Motor neuron (in vitro differentiated cells): ENCODE results near the gene CLEC16A. TPM values are rescaled to one million over a fixed set of nuclear protein-coding genes. Genes with fewer than 3 reads are reported as not detected.
"Not testable (repeated sequence)": the region's sequence is repeated elsewhere in the genome, so short reads cannot be mapped to it uniquely, and the experiment has no call there.

ENCODE experiments used
- ATAC-seq, 8 experiments: fragments of 200-7000 bp; cut with Tn5 transposase; replicated peaks in 6 of 8; 2 replicates each; pipeline ENCODE4 v1.8.0; 2021; ENCODE audit warnings: mild to moderate bottlenecking in 8 of 8, moderate library complexity in 8 of 8
- H3K27ac ChIP-seq, 2 donors: fragments of 250-450 bp; sonication (Bioruptor Pico); 2 replicates each; pipeline ENCODE4 v1.9.0; 2021; ENCODE audit warnings: antibody characterized with exemption in 2 of 2, mild to moderate bottlenecking in 2 of 2, moderate library complexity in 1 of 2
- H3K4me1 ChIP-seq, 2 donors: fragments of 250-450 bp; sonication (Bioruptor Pico); replicated peaks in 1 of 2; 2 replicates each; pipeline ENCODE4 v1.6.1; 2021; ENCODE audit warnings: antibody characterized with exemption in 2 of 2, mild to moderate bottlenecking in 2 of 2, moderate library complexity in 1 of 2
- H3K4me3 ChIP-seq, 5 donors: fragments of 250-450 bp; sonication (Bioruptor Pico); 2 replicates each; pipeline ENCODE4 v1.9.0; 2021; ENCODE audit warnings: antibody characterized with exemption in 5 of 5, mild to moderate bottlenecking in 5 of 5, moderate library complexity in 4 of 5
- WGBS, 10 experiments: fragments of 450-650 bp; shearing (Covaris generic); methylation state at CpG; one replicate each; pipeline ENCODE4 v1.0.0; 2022; 5-methylcytosine and 5-hydroxymethylcytosine counted together
- in situ Hi-C, 9 experiments: fragments of 400-800 bp; cut with MboI; loops; one replicate each; pipeline ENCODE4 v1.15.0; 2021; ENCODE audit warnings: low sequenced_read_pairs in 9 of 9, low pct_unique_long_range_greater_than_20kb in 2 of 9; ENCODE audit not compliant: unreplicated experiment in 9 of 9
- total RNA-seq, 8 experiments: library from RNA; unstranded; fragments of 300-600 nt; gene quantifications; 2 replicates each; pipeline versions ENCODE4 v1.2.3 to v1.2.4, GENCODE V29; 2022

Gene CLEC16A
- total RNA-seq, 8 experiments from 2014 or later = 13.4 to 75.0 (median 17.2) TPM

DNA sequence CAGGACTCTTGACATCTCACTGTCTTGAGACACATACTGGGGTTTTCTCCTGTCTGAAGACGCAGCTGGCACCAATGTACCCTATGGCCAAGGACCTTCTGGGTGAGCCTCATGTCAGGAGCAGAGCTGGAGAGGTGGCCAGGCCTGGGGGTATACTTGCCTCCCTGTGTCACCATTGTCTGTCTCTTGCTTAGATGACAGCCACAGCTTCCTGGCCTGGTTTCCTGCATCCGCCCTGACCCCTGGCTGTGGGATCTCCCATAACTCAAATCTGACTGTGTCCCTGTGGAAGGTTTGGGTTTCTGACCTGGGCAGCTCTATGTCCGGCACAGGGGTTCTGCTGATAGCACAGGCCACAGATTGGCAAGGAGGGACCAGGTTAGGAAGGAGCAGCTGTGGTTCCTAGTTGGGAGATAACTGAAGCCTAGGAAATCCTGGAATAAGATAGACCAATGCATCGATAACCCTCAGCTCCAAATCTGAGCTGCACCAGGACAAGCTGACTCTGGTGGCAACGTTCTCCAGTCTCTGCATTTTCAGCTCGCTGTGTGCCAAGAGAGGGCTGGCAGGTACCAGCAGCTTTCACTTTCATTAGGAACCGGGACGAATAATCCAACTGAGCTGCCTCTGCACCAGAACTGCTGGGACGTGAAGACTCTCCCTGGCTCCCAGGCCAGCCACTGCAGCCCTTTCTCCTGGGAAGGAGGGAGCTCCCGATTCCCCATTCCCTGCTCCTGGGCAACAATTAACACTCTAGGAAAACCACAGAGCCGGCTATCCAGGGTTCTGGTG is 7.1 kb upstream of the CLEC16A start:
- in situ Hi-C loops = no loop called here
- no peak for ATAC-seq
- WGBS, 10 experiments = 14 to 87% (median 73%) methylated on average over 1 to 9 of the region's 11 CpGs; no CpG with 5 or more reads in 3 of the 10 experiments
- no peak overlapping the region for H3K27ac ChIP-seq
- H3K4me1 ChIP-seq = peaks cover 33 to 37% of the 10 kb centered on the region in 2 donors
- no peak overlapping the region for H3K4me3 ChIP-seq

DNA sequence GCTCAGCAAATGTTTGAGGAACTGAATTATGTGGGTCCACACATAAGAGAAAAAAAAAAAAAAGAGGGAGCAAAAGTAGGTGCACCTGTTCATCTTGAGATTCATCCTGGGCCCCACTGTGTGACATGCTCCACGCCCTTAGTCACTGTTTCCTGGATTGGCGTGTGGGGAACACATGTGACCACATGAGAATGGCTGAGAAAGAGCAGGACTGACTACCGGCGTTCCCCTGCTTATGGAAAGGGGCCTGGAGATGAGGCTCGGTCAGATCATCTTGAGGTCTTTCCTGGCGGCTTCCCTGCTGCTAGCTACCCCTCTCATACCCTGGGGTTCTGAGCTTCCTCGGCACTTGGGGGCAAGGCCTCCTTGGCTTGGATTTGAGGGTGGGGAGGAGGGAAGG is 6.0 kb upstream of the CLEC16A start:
- no peak for ATAC-seq
- Histone ChIP-seq H3K4me1 (peaks cover 33 to 37% of the 10 kb centered on the region in 2 donors), H3K27ac (no peak overlapping the region), H3K4me3 (no peak overlapping the region)
- WGBS, 10 experiments = 26 to 100% (median 84%) methylated on average over 1 to 5 of the region's 7 CpGs; no CpG with 5 or more reads in 7 of the 10 experiments
- in situ Hi-C loops = no loop called here

DNA sequence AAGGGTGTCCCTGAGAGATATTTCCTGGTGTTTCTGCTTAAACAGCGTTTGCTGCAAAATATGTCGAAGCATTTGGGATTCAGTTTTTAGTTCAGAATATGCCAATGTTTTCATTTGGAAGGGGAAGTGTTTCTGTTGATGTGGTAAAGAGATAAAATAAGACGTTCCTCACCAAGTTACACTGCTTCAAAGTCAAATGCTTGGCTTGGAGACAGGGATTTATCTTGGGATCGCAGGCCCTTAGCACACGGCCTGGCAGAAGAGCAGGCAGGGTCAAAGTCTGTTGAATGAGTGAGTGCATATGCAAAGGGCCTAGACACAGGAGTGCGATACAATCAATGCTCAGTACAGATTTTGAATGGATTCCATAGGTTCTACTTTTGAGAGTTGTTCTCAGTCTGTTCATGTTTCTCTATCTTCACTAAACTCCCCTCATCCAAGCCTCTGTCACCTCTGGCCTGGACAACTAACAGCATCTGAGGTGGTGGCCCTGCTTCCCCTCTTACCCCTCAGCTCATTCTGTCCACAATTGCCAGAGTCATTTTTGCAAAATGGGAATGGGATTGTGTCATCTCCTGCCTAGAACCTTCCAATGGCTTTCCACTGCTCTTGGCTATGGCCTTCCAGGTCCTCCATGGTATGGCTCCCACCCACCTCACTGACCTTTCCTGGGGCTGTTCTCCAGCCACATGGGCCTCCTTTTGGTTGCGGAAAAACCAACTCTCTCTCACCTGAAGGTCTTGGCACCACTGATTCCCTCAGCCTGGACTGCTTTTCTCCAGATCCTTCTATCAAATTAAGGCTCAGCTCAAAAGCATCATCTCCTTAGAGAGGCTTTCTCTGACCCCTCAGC is 5.3 kb upstream of the CLEC16A start:
- 17 to 100% (median 81%) methylated on average over 1 to 6 of the region's 7 CpGs; no CpG with 5 or more reads in 2 of the 10 experiments for WGBS, 10 experiments
- in situ Hi-C loops = no loop called here
- H3K4me3 ChIP-seq = no peak overlapping the region
- H3K27ac ChIP-seq = no peak overlapping the region
- ATAC-seq = no peak
- peaks cover 33 to 37% of the 10 kb centered on the region in 2 donors for H3K4me1 ChIP-seq

DNA sequence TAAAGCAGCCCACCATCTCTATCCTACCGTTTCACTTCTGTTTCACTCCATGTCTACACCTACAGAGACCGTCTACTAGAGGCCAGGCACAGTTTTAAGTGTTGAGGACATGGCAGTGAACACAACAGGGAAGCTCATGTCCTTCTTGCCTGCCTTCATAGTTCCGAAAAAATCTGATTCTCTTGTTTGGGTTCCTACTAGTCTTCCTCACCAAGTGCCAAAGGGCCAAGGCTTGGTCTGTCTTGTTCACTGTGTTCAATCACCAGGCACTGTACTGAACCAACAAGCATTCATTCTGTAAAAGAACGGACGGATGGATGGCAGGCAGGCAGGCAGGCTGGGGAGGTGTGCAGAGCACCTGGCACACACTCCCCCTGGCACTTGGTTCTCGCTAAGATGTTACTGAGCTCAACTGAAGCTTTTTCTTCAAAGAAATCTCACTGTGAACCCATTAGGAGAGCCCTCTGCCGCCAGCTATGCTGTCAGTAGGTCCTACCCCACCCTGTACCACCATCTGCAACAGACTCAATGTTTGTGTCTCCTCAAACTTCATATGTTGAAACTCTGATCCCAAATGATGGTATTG is 4.6 kb upstream of the CLEC16A start:
- Histone ChIP-seq H3K4me3 (peak overlapping the region in 3 of 5 donors; percentile 61 to 89 (median 79)), H3K4me1 (peaks cover 33 to 37% of the 10 kb centered on the region in 2 donors), H3K27ac (no peak overlapping the region)
- WGBS, 10 experiments = 58 to 100% (median 100%) methylated on average over 1 to 7 of the region's 7 CpGs; no CpG with 5 or more reads in 2 of the 10 experiments
- in situ Hi-C loops = no loop called here
- no peak for ATAC-seq

DNA sequence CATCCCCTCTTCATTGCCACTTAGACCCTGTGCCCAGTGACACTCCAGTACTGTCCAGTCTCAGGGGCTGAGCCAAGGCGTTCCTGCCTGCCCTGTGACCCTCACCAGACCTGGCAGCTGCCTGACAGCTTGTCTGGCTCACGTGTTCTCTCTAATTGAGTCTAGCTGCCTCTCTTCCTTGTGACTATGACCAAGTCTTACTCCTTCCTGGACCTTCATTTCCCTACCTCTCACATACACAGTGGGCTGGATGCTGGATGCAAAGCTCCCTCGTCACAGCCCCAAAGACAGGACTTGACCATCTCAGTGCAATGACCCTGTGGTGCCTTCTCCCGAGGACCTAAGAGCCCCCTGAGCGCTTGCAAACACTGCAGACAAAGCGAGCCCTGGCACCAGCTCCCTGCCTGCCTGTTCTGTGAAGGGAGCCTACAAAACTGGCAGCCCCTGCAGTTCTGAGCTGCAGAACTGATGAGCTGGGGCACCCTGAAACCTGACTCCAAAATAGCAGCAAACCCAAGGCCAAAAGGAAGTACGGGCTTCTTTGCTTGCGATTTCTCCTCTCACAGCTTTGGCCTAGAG is 3.8 kb upstream of the CLEC16A start:
- ATAC-seq = no peak
- 0 to 33% (median 24%) methylated on average over 1 to 7 of the region's 8 CpGs; no CpG with 5 or more reads in 5 of the 10 experiments for WGBS, 10 experiments
- in situ Hi-C loops = no loop called here
- Histone ChIP-seq H3K4me3 (peak overlapping the region; percentile 61 to 90 (median 79)), H3K27ac (no peak overlapping the region), H3K4me1 (peaks cover 37 to 43% of the 10 kb centered on the region in 2 donors)

DNA sequence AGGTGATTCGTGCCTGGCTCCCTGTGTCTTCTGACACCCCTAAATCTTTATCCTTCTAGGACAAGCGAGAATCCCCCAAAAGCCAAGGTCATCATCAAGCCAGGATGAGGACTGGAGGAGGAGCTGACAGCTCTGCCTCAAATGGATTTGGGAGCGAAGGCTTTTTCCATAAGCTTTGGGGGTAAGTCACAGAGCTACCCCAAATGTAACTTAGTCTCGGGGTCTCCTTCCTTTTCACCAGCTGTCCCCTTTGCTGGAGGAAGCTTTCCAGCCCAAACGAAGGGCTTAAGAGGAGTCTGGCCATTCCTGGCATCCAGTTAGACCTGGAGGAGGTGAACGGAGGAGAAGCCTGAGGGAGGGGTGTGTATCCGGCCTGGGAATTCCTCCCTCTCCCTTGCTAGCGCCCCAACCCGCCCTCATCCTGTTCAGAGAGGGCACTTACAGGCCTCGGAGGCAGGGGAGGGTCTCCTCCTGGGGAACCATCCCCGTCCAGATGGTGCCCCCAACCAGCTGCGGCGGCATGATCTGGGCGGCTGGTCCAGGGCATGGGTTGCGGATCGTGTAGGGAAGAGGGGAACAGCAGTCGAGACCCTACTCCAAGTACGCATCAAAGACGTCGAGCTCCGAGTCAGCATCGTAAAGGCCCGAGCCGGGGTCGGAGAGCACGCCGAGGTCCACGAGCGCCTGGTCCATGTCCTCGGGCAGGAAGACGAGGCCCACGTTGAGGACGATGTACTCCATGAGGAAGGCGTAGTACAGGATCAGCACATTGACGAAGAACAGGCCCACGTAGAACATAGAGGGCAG is 3.0 kb upstream of the CLEC16A start:
- peak overlapping the region; percentile 61 to 90 (median 79) for H3K4me3 ChIP-seq
- ATAC-seq = peak in 3 of 8 experiments; percentile 0 to 3 (median 1)
- in situ Hi-C loops = no loop called here
- WGBS, 10 experiments = 0 to 22% (median 4%) methylated on average over 2 to 12 of the region's 36 CpGs; no CpG with 5 or more reads in 4 of the 10 experiments
- H3K27ac ChIP-seq = no peak overlapping the region
- peaks cover 45 to 46% of the 10 kb centered on the region in 2 donors for H3K4me1 ChIP-seq

DNA sequence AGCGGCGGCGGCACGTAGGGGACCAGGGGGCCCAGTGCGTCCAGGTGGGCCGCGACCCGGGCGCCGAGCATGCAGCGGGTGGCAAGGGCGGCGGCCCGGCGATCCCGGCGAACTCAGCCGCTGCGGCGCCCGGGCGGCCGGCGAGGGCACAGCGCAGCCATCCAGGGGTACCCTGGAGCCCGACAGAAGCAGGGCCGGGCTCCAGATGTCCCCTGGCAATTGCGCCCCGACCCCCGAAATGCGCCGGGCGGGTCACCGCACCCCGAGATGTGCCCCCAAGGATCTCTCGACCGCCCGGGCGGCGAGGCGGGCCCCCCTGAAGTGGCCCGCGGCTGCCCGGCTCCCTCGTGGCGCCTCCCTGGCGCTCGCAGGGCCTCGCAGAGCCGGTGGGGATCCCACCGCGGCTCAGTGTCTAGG is 2.4 kb upstream of the CLEC16A start:
- H3K27ac ChIP-seq = peak overlapping the region; percentile 14 to 58
- ATAC-seq = peak; percentile 2 to 19 (median 10)
- WGBS, 10 experiments = no CpG with 5 or more reads among the region's 52 CpGs
- peak overlapping the region; percentile 61 to 90 (median 79) for H3K4me3 ChIP-seq
- in situ Hi-C loops = not testable (repeated sequence)
- peaks cover 45 to 47% of the 10 kb centered on the region in 2 donors for H3K4me1 ChIP-seq

DNA sequence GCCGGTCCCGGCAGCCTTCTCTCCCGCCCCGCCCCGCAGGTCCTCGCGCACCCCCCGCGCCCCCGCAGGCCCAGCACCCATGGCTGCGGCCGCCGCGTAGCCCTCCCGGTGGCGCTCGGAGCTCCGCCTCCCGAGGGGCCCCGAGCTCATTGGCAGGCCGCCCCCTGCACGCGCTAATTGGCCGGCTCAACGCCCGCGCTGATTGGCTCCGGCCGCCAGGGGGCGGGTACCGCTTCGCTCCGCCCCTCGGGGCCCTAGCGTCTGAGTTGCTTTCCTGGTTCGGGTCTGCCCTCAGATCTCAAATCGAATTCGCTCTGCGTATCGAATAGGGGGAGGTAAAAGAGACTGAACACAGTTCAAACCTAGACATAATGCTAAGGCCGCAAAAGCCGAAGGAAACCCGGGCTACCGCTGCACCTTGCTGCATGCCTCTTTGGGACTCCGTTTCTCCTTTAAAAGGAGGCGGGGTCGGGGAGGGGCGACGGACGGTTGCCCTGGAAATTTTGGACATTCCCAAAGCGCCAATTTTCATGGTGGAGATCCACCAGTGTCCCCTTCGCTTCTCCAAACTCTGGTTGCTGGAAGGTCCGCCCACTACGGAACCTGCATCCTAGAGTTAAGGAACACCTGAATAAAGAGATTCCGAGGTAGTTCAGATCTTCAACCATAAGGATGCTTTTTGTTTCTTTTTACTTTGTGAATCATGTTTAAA is 1.9 kb upstream of the CLEC16A start, which contains the start of gene DEXI:
TSS of gene DEXI (minus strand) at position 117 of the 712 bp plus-strand sequence. CDS start 463 bp downstream, outside the sequence.
- ATAC-seq = peak; percentile 56 to 83 (median 78)
- Histone ChIP-seq H3K27ac (peak within 1 kb of the TSS; percentile 14 to 58), H3K4me3 (peak within 1 kb of the TSS; percentile 61 to 90 (median 79)), H3K4me1 (peaks cover 39 to 43% of the 10 kb centered on the region in 2 donors)
- 0 to 75% (median 38%) methylated on average over 1 to 9 of the region's 55 CpGs; no CpG with 5 or more reads in 3 of the 10 experiments for WGBS, 10 experiments
- in situ Hi-C loops = no loop called here

DNA sequence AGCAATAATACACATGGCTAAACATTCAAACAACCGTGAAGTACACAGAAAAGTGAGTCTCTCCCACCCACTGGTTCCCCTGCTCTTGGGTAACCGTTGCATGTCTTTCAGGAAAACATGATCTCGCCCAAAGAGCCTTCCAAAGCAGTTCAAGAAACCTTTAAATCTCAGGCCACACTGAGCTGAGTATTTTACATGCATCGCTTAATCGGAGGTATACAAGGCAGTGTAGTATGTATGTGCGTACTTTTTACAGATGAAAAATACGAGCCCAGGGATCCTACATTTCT is 1.4 kb upstream of the CLEC16A start:
- no peak for ATAC-seq
- Histone ChIP-seq H3K4me3 (peak overlapping the region in 4 of 5 donors; percentile 61 to 90 (median 84)), H3K4me1 (peaks cover 34 to 42% of the 10 kb centered on the region in 2 donors), H3K27ac (no peak overlapping the region)
- 44 to 100% (median 88%) methylated on average over 2 to 7 of the region's 7 CpGs; no CpG with 5 or more reads in 1 of the 10 experiments for WGBS, 10 experiments
- in situ Hi-C loops = no loop called here

DNA sequence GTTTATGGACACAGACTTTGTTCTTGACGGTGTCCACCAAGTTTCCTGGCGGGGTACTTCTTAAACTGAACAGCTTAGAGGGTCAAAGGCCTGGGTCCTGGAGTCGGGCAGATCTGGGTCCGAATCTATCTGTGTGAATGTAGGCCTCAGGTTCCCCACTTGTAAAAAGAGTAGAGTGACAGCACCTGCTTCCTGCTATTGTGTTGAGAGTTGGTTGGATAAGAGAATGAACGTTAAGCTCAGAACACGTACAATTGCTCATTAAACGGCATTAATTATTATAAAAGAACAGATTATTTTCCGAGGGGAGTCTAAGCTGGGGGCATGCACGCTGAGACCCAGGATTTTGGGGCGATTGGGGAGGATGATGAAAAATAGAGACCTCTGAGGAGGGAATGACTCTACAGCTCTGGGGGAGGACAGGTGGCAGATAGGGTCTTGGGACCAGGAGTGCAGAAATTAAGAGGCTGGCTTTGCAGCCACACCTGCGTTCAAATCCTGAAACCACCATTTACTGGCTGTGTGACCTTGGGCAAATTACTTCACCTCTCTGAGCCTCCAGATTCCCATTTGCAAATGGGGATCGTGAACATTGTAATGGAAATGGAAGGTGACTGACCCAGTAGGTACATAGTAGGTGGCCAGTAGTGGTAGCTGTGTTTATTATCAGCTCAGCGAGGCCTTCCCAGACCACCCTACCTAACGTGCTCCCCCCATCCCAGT is 862 bp downstream of the CLEC16A start:
- no peak overlapping the region for H3K27ac ChIP-seq
- H3K4me3 ChIP-seq = peak overlapping the region; percentile 71 to 87 (median 80)
- WGBS, 10 experiments = 19 to 45% (median 28%) methylated on average over 3 to 13 of the region's 14 CpGs; no CpG with 5 or more reads in 1 of the 10 experiments
- peaks cover 16 to 22% of the 10 kb centered on the region in 2 donors for H3K4me1 ChIP-seq
- in situ Hi-C loops = no loop called here
- no peak for ATAC-seq

DNA sequence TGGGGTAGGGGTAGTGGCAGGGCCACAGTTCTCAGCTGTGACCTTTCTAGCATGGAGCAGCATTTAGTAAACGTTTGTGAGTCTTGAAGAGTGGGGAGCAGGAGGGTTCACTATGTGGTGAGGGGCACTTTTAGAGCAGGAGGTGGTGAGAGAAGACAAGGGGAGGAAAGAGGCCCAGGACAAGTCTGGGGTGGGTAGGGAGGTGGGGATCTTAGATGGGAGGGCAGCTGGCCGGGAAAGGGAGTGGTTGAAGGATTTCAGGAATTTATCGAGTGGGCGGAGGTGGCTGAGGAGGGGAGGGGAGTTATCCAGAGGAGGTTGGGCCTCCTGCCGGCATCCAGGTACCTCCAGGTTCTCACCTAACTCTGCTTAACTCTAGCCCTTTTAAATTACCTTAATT is 1.9 kb downstream of the CLEC16A start:
- peak in 1 of 8 experiments; percentile 1 for ATAC-seq
- in situ Hi-C loops = no loop called here
- H3K4me3 ChIP-seq = no peak overlapping the region

More for the DNA sequence above, 1.9 kb downstream of the CLEC16A start:
- Histone ChIP-seq H3K4me1 (peaks cover 8 to 15% of the 10 kb centered on the region in 2 donors), H3K27ac (no peak overlapping the region)
- 0 to 34% (median 20%) methylated on average over 1 to 5 of the region's 5 CpGs; no CpG with 5 or more reads in 3 of the 10 experiments for WGBS, 10 experiments
